Uterus (tissue), 2 donors: ENCODE results near the gene MYLIP.

ENCODE experiments used
- CTCF ChIP-seq, 4 experiments: fragments of 200-600 bp in 2 of 4; fragments of 450-650 bp in 2 of 4; sonication (generic) in 2 of 4; IDR thresholded peaks; one replicate each; pipeline ENCODE4 v1.5.1; 2016 to 2019; ENCODE audit warnings: antibody characterized with exemption in 4 of 4, mild to moderate bottlenecking in 2 of 4, moderate library complexity in 1 of 4
- POLR2A ChIP-seq, 2 donors: fragments of 450-650 bp; IDR thresholded peaks; one replicate each; pipeline ENCODE4 v1.6.1; 2016; ENCODE audit warnings: antibody characterized with exemption in 2 of 2, mild to moderate bottlenecking in 1 of 2, moderate library complexity in 1 of 2

DNA sequence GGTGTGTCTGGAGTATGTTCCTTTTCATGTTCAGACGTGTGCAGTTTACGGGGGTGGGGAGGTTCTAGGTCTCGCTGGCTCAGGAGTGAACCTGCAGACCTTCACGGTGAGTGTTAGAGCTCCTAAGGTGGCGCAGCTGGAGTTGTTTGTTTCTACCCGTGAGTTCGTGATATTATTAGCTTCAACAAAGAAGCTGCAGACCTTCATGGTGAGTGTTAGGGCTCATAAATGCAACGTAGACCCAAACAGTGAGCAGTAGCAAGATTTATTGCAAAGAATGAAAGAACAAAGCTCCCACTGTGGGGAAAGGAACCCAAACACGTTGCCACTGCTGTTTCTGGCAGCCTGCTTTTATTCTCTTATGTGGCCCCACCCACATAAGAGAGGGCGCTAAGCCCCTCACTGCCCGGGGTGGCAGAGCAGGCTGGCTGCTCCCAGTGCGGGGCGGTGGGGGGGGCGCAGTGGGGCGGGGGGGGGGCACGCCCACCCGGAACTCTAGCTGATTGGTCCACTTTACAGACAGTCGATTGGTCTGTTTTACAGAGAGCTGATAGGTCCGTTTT lies 68.2 kb downstream of the MYLIP start:
- TF ChIP-seq CTCF (IDR thresholded peaks at IDR 0.05) (no peak), POLR2A (IDR thresholded peaks at IDR 0.05) (no peak)
